GM19463 (cell line): ENCODE measurements around the gene CCZ1B.
"Not testable (repeated sequence)": the region's sequence is repeated elsewhere in the genome, so short reads cannot be mapped to it uniquely, and the experiment has no call there.

Experiments used
- ATAC-seq: cut with Tn5 transposase; IDR thresholded peaks from one replicate; pipeline ENCODE4 v1.9.1; 2021; ENCODE audit warnings: mild to moderate bottlenecking, moderate library complexity; ENCODE audit not compliant: unreplicated experiment

The CCZ1B gene

DNA sequence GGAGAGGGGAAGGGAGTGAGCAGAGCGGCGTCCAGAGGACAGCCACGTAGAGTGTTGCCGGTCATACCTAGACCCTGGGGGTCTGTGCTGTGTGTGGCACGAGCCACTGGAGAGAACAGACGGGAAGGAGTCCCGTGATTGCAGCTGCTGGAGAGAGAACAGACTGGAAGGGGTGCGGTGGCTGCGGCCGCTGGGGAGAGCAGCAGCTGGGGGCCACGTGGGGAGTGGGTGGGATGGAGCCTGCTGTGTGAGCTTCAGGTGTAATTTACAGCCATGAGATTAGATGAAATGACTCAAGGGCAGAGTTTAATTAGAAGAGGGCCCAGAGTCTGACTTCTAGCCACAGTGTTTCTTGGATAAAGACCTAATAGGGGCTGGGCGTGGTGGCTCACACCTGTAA lies 76.7 kb downstream of the CCZ1B start:
- not testable (repeated sequence) for ATAC-seq
